Keratinocyte (primary cell): ENCODE results near the gene HMCES.

Experiments
- CTCF ChIP-seq, 3 experiments: IDR thresholded peaks in 1 of 3; conservative IDR thresholded peaks in 1 of 3; optimal IDR thresholded peaks in 1 of 3; 2 replicates in 2 of 3; 3 replicates in 1 of 3; pipeline versions ENCODE3 to v1.5.1; 2011; ENCODE audit warnings: low read length in 3 of 3, mild to moderate bottlenecking in 3 of 3, moderate library complexity in 2 of 3, control low read depth in 1 of 3, inconsistent platforms in 1 of 3; ENCODE audit not compliant: insufficient read depth in 2 of 3; ENCODE audit errors: extremely low read depth in 1 of 3
- EZH2 ChIP-seq: IDR thresholded peaks from one replicate; pipeline ENCODE4 v1.6.1; 2012; ENCODE audit warnings: inconsistent platforms, mild to moderate bottlenecking, low read length, moderate library complexity

- TF ChIP-seq CTCF (optimal IDR thresholded peaks at IDR 0.05 in 1 of 3, IDR thresholded peaks at IDR 0.05 in 1 of 3, conservative IDR thresholded peaks at IDR 0.05 in 1 of 3; ENCODE audit: extremely low read depth in 1 of 3, insufficient read depth in 2 of 3, low read length in 3 of 3) (no peak), EZH2 (no peak)
These were observed 42.3 kb downstream of the HMCES start for GRCh38 chr3:129320825-129321487.
